Left ventricle myocardium inferior (tissue), 1 donor: ENCODE results near the gene NME7. TPM values are rescaled to one million over a fixed set of nuclear protein-coding genes. Genes with fewer than 3 reads are reported as not detected.
A peak's percentile ranks its signal among the peaks of the same experiment; 100 is the strongest.

ENCODE experiments used
- DNase-seq: peaks from one replicate; pipeline ENCODE4 v3.0.0-alpha.2; 2020
- H3K27ac ChIP-seq: fragments of 200-600 bp; replicated peaks from 2 replicates; pipeline ENCODE4 v1.8.0; 2021
- H3K27me3 ChIP-seq: fragments of 200-600 bp; 2 replicates; pipeline ENCODE4 v1.8.0; 2021; ENCODE audit warnings: low read depth
- H3K36me3 ChIP-seq: fragments of 200-600 bp; 2 replicates; pipeline ENCODE4 v1.8.0; 2021
- H3K4me1 ChIP-seq: fragments of 200-600 bp; 2 replicates; pipeline ENCODE4 v1.8.0; 2021
- H3K4me3 ChIP-seq: fragments of 200-600 bp; 2 replicates; pipeline ENCODE4 v1.8.0; 2021; ENCODE audit warnings: mild to moderate bottlenecking, moderate library complexity
- H3K9me3 ChIP-seq: fragments of 200-600 bp; replicated peaks from 2 replicates; pipeline ENCODE4 v1.8.0; 2021
- intact Hi-C: fragments of 100-400 bp; cut with micrococcal nuclease; formaldehyde crosslinking; loops from one replicate; pipeline ENCODE4 v1.11.0; 2022
- total RNA-seq: library from RNA; stranded (reverse); fragmentation: NEBNext Ultra II Directional; extraction: Animal tissue kit (Norgen Biotek cat#: 25700); gene quantifications from one replicate; pipeline ENCODE4 v1.2.1, GENCODE V29; 2021
- TF ChIP-seq, protein P1 (sequence below): fragments of 200-600 bp; IDR thresholded peaks from 2 replicates; pipeline ENCODE4 v1.8.0; 2021; ENCODE audit warnings: antibody characterized with exemption, mild to moderate bottlenecking, borderline replicate concordance
- donor health status: DM: no; HTN: yes; CAD: no; lungs with severe emphysema.

The NME7 gene
- total RNA-seq, 1 donor from 2014 or later: 13.1 TPM

DNA sequence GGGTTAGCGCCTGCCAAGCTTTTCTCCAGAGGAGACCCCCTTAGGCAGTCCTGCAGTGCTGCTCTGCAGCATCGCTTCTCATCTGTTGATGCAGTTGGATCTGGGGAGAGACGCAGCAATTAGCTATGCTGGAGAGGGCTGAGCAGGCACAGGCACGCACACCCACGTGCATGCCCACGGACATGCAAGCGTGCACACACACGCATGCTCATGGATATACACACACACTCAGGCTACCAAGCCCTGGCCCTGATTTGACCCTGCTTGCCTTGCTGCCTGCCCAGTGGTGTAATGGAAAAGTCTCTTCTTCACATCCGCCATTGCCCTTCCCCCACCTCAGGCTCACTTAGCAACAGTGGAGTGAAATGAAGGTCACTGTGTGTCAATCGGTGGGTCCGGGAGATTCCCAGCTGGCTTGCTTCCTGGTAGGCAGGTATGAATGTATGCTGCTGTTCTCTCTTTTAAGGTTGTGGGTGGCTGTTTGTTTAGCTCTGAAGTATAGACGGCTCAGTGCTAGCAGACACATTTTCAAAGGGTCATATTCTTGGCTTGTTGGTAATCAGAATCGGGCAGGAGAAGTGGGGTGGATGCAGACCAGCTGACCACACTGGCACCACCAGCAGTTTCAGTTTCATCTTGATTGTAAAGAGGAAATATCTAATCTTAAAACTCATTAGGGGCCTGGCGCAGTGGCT is 251.6 kb downstream of the NME7 start:
- DNase-seq: peak; percentile 48

DNA sequence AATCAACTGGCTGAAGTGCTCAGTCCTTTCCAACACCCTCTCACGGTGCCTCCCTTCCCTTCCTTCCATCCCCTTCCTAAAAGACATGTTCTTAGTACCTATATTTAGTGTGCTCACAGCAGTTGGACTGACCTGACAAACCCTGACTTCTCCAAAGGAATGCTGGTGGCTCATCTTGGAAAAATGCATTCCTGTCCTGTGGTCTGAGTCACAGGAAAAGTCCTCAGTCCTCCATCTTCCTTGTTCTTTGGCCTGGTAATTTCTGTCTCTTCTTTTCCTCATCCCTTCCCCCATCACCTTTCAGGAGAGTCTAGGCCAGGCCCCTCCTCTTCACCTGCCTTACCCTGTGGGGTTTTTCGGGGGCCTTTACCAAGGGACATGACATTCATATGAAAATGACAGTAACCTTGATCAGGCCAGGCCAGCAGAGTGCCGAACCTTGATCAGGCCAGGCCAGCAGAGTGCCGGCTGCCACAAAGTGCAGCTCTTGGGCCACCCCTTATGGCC is 253.9 kb downstream of the NME7 start:
- no peak for DNase-seq
- H3K9me3 ChIP-seq: no peaks in the 10 kb centered on the region
- peaks cover 91% of the 10 kb centered on the region for H3K4me1 ChIP-seq
- no peaks in the 10 kb centered on the region for H3K27me3 ChIP-seq
- H3K4me3 ChIP-seq: peak overlapping the region; percentile 24
- H3K27ac ChIP-seq: peak overlapping the region; percentile 97
- H3K36me3 ChIP-seq: peaks cover 37% of the 10 kb centered on the region
- TF ChIP-seq, protein P1, sequence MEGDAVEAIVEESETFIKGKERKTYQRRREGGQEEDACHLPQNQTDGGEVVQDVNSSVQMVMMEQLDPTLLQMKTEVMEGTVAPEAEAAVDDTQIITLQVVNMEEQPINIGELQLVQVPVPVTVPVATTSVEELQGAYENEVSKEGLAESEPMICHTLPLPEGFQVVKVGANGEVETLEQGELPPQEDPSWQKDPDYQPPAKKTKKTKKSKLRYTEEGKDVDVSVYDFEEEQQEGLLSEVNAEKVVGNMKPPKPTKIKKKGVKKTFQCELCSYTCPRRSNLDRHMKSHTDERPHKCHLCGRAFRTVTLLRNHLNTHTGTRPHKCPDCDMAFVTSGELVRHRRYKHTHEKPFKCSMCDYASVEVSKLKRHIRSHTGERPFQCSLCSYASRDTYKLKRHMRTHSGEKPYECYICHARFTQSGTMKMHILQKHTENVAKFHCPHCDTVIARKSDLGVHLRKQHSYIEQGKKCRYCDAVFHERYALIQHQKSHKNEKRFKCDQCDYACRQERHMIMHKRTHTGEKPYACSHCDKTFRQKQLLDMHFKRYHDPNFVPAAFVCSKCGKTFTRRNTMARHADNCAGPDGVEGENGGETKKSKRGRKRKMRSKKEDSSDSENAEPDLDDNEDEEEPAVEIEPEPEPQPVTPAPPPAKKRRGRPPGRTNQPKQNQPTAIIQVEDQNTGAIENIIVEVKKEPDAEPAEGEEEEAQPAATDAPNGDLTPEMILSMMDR: no peak
- intact Hi-C loops: no loop called here

More for the DNA sequence above, 251.6 kb downstream of the NME7 start:
- TF ChIP-seq, protein P1: no peak
- Histone ChIP-seq H3K36me3 (peaks cover 41% of the 10 kb centered on the region), H3K4me3 (peak overlapping the region; percentile 32), H3K4me1 (peaks cover 93% of the 10 kb centered on the region), H3K27ac (peak overlapping the region; percentile 97), H3K27me3 (no peaks in the 10 kb centered on the region), H3K9me3 (no peaks in the 10 kb centered on the region)
- intact Hi-C loops: no loop called here

DNA sequence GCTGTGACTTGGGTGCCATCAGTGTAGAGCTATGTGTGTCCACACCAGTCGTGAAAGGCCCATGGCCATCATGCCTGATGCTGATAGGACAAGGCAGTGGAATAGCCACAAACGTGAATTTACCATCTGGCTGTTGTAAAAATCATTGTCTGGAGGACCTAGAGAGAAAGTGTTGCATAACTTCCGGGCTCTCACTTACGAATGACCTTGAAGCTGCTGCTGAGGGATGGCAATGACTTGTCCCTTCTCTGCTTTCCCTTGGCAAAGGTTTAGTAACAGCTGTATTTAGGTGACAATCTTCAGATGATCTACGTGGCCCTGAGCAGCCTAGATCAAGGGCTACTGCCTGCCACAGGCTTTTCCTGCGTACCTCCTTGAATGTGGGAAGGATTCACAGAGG is 255.4 kb downstream of the NME7 start:
- peaks cover 36% of the 10 kb centered on the region for H3K36me3 ChIP-seq
- intact Hi-C loops: no loop called here
- H3K4me3 ChIP-seq: peak overlapping the region; percentile 94
- no peaks in the 10 kb centered on the region for H3K9me3 ChIP-seq
- H3K27ac ChIP-seq: peak overlapping the region; percentile 97
- H3K27me3 ChIP-seq: no peaks in the 10 kb centered on the region
- peaks cover 82% of the 10 kb centered on the region for H3K4me1 ChIP-seq
- TF ChIP-seq, protein P1: no peak
- no peak for DNase-seq

DNA sequence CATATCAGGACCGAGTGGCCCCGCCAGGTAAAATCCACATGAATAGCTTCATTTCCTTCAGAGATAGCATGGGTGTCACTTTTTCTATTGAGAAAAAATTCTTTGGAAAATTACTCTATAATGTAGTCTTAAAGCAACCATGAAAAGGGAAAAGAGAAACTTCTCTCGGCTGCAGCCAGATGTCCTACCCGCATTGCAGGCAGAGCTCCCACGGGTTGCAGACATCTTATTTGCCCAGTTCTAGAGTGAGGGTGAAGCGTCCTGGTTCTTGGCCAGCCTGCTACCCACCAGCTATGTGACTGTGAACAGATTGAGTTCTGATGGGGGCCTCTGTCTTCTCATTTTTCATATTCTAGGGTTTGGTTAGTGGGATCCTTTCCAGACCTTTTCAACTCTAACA is 256.1 kb downstream of the NME7 start:
- TF ChIP-seq, protein P1: no peak
- H3K4me3 ChIP-seq: peak overlapping the region; percentile 94
- intact Hi-C loops: no loop called here

DNA sequence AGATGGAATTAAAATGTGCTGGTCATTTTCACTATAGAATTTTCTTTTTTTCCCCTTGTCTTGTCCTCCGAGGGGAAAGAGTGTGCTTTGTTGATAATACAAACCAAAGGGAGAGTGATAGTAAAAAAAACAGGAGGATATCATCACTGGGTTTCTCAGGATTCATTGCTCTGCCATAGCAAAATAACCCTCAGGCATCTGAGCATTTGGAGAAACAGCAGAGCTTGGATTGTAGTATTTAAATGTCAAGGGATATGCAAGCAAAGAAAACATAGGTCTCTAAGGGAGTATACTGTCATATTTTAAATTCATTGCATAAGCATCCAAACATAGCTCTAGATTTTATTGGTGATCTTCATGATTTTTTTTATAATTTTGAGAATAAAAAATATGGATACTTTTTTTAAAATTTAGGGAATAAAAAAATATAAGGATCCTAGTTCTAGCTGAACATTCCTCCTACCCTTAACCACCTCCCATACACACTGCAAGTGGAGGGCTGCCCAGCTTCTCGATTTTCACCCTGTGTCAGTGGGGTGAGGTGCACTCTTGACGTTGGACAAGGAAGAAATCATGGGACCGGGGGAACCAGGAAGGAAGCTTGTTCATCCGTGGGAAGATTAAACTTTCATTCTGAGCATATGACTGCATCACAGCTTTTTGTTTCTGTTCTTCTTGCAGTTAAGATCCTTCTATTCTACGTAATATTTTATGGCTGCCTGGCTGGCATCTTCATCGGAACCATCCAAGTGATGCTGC is 256.7 kb downstream of the NME7 start:
- H3K27ac ChIP-seq: peak overlapping the region; percentile 97
- TF ChIP-seq, protein P1: no peak
- peaks cover 36% of the 10 kb centered on the region for H3K36me3 ChIP-seq
- intact Hi-C loops: no loop called here
- no peak for DNase-seq
- H3K4me3 ChIP-seq: peak overlapping the region; percentile 94
- H3K9me3 ChIP-seq: no peaks in the 10 kb centered on the region
- no peaks in the 10 kb centered on the region for H3K27me3 ChIP-seq
- H3K4me1 ChIP-seq: peaks cover 77% of the 10 kb centered on the region

More for the DNA sequence above, 256.1 kb downstream of the NME7 start:
- Histone ChIP-seq H3K36me3 (peaks cover 36% of the 10 kb centered on the region), H3K4me1 (peaks cover 82% of the 10 kb centered on the region), H3K27me3 (no peaks in the 10 kb centered on the region), H3K9me3 (no peaks in the 10 kb centered on the region), H3K27ac (peak overlapping the region; percentile 97)
- no peak for DNase-seq
